WI38 (cell line): ENCODE measurements around the gene MID1.

Experiments
- H3K4me3 ChIP-seq: 2 replicates; pipeline ENCODE4 v1.5.1; 2011; ENCODE audit warnings: low read depth, mild to moderate bottlenecking, control low read depth, low read length
- CTCF ChIP-seq: IDR thresholded peaks from 2 replicates; pipeline ENCODE4 v1.5.1; 2012; ENCODE audit warnings: low read depth, mild to moderate bottlenecking, control low read depth, low read length

Gene MID1

GRCh38 chrX:10617999-10618351, 2.4 kb downstream of the MID1 start:
- no peak for TF ChIP-seq CTCF
- H3K4me3 ChIP-seq = peak overlapping the region; percentile 68

GRCh38 chrX:10617186-10617998, 3.0 kb downstream of the MID1 start:
- peak overlapping the region; percentile 68 for H3K4me3 ChIP-seq
- TF ChIP-seq CTCF = no peak

GRCh38 chrX:10615931-10616774, 4.2 kb downstream of the MID1 start:
- peak; percentile 33; the same call in 1 of the 2 replicates for TF ChIP-seq CTCF
- H3K4me3 ChIP-seq = no peak overlapping the region

- no peak overlapping the region; the same call in 1 of the 2 replicates for H3K4me3 ChIP-seq
- TF ChIP-seq CTCF = no peak
Measured at GRCh38 chrX:10612215-10612614, 8.2 kb downstream of the MID1 start.

- TF ChIP-seq CTCF = no peak
- H3K4me3 ChIP-seq = peak overlapping the region; percentile 2; the same call in 1 of the 2 replicates
Measured at GRCh38 chrX:10611441-10612090, 8.8 kb downstream of the MID1 start.

GRCh38 chrX:10608099-10608498, 12.3 kb downstream of the MID1 start:
- H3K4me3 ChIP-seq = no peak overlapping the region
- TF ChIP-seq CTCF = no peak
